GM12865 (cell line): ENCODE measurements around the gene KIFC3.
"Not testable (repeated sequence)": the region's sequence is repeated elsewhere in the genome, so short reads cannot be mapped to it uniquely, and the experiment has no call there.

ENCODE experiments used
- DNase-seq: peaks from one replicate; pipeline ENCODE4 v3.0.0; 2010; ENCODE audit warnings: low read depth
- H3K4me3 ChIP-seq: 2 replicates; pipeline ENCODE4 v1.5.1; 2011; ENCODE audit warnings: mild to moderate bottlenecking, low read depth, low read length, control low read depth
- CTCF ChIP-seq: IDR thresholded peaks from 2 replicates; pipeline ENCODE4 v1.5.1; 2011; ENCODE audit warnings: low read length, control low read depth, low read depth, inconsistent platforms; ENCODE audit not compliant: insufficient read depth; ENCODE audit errors: missing control alignments

KIFC3 gene

GRCh38 chr16:57815987-57816745 is 13.9 kb upstream of the KIFC3 start:
- TF ChIP-seq CTCF: no peak
- H3K4me3 ChIP-seq: no peak overlapping the region
- DNase-seq: peak; percentile 55

- no peak overlapping the region for H3K4me3 ChIP-seq
These were observed 12.6 kb upstream of the KIFC3 start for GRCh38 chr16:57814896-57815295.

DNA sequence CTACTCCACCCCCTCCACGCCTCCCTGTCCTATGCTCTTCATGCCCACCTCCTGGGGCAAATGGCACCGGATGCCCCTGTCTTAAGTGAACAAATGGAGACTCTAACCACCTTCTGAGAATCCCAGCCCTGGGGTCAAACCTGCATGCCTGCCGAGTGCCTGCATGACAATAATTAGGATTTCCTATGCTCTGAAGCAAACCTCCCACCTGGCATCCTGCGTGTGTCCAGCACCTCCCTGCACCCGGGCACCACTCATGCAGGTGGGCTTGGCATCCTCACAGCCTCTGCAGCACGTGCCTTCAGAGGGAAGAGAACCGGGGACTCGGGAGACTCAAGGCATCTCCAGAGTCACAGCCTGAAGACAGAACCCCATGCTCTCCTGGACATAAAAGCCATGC is 11.2 kb upstream of the KIFC3 start:
- no peak for DNase-seq
- no peak for TF ChIP-seq CTCF
- no peak overlapping the region for H3K4me3 ChIP-seq

More at GRCh38 chr16:57814896-57815295, 12.6 kb upstream of the KIFC3 start:
- DNase-seq: no peak
- TF ChIP-seq CTCF: no peak

- not testable (repeated sequence) for H3K4me3 ChIP-seq, DNase-seq
These were observed 9.0 kb upstream of the KIFC3 start for GRCh38 chr16:57811340-57811739.

DNA sequence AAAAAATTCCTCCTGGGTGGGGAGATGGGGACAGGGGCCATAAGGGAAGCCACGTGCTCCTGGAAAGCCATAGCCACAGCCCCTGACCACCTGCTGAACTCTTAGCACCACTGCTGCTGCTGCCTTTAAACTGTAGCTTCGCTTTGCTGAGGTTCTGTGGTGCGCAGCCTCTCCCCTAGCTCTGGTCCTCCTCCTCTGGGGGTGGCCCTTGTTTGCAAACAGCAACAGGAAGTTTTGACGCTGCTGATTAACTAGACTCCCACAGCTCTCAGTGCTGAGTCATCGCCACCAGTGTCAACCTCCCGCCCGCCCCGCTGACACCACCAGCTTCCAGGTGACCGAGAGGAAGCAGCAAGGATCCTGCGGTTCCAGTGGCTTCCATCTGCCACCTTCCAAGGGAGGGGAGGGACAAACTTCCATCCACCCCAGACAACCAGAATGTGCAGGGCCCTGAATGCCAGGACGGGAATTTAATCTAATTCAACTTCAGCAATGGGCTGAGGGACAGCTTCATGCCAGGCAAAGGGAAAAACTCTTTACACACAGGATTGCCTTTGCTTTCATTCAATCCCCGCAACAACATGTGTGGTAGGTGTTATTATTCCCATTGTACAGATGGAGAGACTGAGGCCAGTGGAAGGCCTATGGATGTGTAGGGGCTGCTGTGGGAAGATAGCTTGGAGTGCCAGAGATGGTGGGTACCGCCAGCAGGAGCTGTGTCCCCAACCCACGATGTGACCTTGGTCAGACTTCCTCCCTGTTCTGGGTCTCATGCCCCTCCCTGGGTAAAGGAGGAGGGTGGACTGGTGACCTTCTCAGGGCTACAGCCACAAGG is 8.1 kb upstream of the KIFC3 start:
- peak overlapping the region; percentile 10 for H3K4me3 ChIP-seq
- TF ChIP-seq CTCF: no peak
- peak; percentile 90 for DNase-seq

- no peak for TF ChIP-seq CTCF
- H3K4me3 ChIP-seq: no peak overlapping the region
- DNase-seq: no peak
These were observed 7.2 kb upstream of the KIFC3 start for GRCh38 chr16:57809276-57810196.

- H3K4me3 ChIP-seq: no peak overlapping the region
- DNase-seq: no peak
- TF ChIP-seq CTCF: no peak
These were observed 6.4 kb upstream of the KIFC3 start for GRCh38 chr16:57808589-57809228.
